ENCODE data around the gene PRRG4.
A peak's percentile ranks its signal among the peaks of the same experiment; 100 is the strongest.
"Not testable (repeated sequence)": the region's sequence is repeated elsewhere in the genome, so short reads cannot be mapped to it uniquely, and the experiment has no call there.

PRRG4 gene

GRCh38 chr11:32821517-32821916, 8.2 kb upstream of the PRRG4 start:
- peaks cover 7% of the 10 kb centered on the region for H3K4me1 ChIP-seq (ENCODE audit: insufficient read depth, low read length, poor library complexity, severe bottlenecking)
- H3K4me2 ChIP-seq (ENCODE audit: low read depth, low read length, poor library complexity, severe bottlenecking), result peak overlapping the region; percentile 35
- H3K4me3 ChIP-seq (ENCODE audit: low read length, poor library complexity, severe bottlenecking), result no peak overlapping the region

GRCh38 chr11:32821917-32822560, 7.7 kb upstream of the PRRG4 start:
- no peak for TF ChIP-seq EZH2phosphoT487 (IDR thresholded peaks at IDR 0.05; ENCODE audit: borderline replicate concordance)
- TF ChIP-seq, protein P1, sequence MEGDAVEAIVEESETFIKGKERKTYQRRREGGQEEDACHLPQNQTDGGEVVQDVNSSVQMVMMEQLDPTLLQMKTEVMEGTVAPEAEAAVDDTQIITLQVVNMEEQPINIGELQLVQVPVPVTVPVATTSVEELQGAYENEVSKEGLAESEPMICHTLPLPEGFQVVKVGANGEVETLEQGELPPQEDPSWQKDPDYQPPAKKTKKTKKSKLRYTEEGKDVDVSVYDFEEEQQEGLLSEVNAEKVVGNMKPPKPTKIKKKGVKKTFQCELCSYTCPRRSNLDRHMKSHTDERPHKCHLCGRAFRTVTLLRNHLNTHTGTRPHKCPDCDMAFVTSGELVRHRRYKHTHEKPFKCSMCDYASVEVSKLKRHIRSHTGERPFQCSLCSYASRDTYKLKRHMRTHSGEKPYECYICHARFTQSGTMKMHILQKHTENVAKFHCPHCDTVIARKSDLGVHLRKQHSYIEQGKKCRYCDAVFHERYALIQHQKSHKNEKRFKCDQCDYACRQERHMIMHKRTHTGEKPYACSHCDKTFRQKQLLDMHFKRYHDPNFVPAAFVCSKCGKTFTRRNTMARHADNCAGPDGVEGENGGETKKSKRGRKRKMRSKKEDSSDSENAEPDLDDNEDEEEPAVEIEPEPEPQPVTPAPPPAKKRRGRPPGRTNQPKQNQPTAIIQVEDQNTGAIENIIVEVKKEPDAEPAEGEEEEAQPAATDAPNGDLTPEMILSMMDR (conservative IDR thresholded peaks at IDR 0.05; ENCODE audit: low read length), result no peak
- Histone ChIP-seq H4K20me1 (ENCODE audit: insufficient read depth, low read length, poor library complexity, severe bottlenecking) (no peaks in the 10 kb centered on the region), H3K36me3 (ENCODE audit: insufficient read depth, low read length) (no peaks in the 10 kb centered on the region), H3K79me2 (ENCODE audit: insufficient read depth, low read length) (no peaks in the 10 kb centered on the region), H3F3A (ENCODE audit: low read depth) (no peaks in the 10 kb centered on the region), H3K27me3 (ENCODE audit: insufficient read depth, low read length, poor library complexity, severe bottlenecking) (no peaks in the 10 kb centered on the region), H3K4me2 (ENCODE audit: low read depth, low read length, poor library complexity, severe bottlenecking) (peak overlapping the region; percentile 35), H3K9me3 (ENCODE audit: insufficient read depth, low read depth, low read length) (no peaks in the 10 kb centered on the region), H3K4me3 (ENCODE audit: low read length, poor library complexity, severe bottlenecking) (no peak overlapping the region), H3K9ac (ENCODE audit: low read depth, low read length, poor library complexity, severe bottlenecking) (no peak overlapping the region), H2AFZ (ENCODE audit: low read length) (0 out of 2 replicates have a peak overlapping the region, but pooled peaks have one; percentile 59), H3K9me2 (replicated peaks; ENCODE audit: low read depth, low read length) (no peaks in the 10 kb centered on the region), H3K4me1 (ENCODE audit: insufficient read depth, low read length, poor library complexity, severe bottlenecking) (peaks cover 7% of the 10 kb centered on the region)

More at GRCh38 chr11:32821517-32821916, 8.2 kb upstream of the PRRG4 start:
- Histone ChIP-seq H3F3A (ENCODE audit: low read depth) (no peaks in the 10 kb centered on the region), H2AFZ (ENCODE audit: low read length) (0 out of 2 replicates have a peak overlapping the region, but pooled peaks have one; percentile 59), H4K20me1 (ENCODE audit: insufficient read depth, low read length, poor library complexity, severe bottlenecking) (no peaks in the 10 kb centered on the region), H3K27me3 (ENCODE audit: insufficient read depth, low read length, poor library complexity, severe bottlenecking) (no peaks in the 10 kb centered on the region), H3K9me2 (replicated peaks; ENCODE audit: low read depth, low read length) (no peaks in the 10 kb centered on the region), H3K9me3 (ENCODE audit: insufficient read depth, low read depth, low read length) (no peaks in the 10 kb centered on the region), H3K36me3 (ENCODE audit: insufficient read depth, low read length) (no peaks in the 10 kb centered on the region), H3K79me2 (ENCODE audit: insufficient read depth, low read length) (no peaks in the 10 kb centered on the region), H3K9ac (ENCODE audit: low read depth, low read length, poor library complexity, severe bottlenecking) (no peak overlapping the region)
- TF ChIP-seq, protein P1 (conservative IDR thresholded peaks at IDR 0.05; ENCODE audit: low read length), result no peak
- no peak for TF ChIP-seq EZH2phosphoT487 (IDR thresholded peaks at IDR 0.05; ENCODE audit: borderline replicate concordance)

GRCh38 chr11:32823617-32824016, 6.1 kb upstream of the PRRG4 start:
- H4K20me1 ChIP-seq (ENCODE audit: insufficient read depth, low read length, poor library complexity, severe bottlenecking); H3K4me2 ChIP-seq (ENCODE audit: low read depth, low read length, poor library complexity, severe bottlenecking): not testable (repeated sequence)

GRCh38 chr11:32826113-32826512, 3.6 kb upstream of the PRRG4 start:
- Histone ChIP-seq H3K4me2 (ENCODE audit: low read depth, low read length, poor library complexity, severe bottlenecking) (no peak overlapping the region), H3F3A (ENCODE audit: low read depth) (no peaks in the 10 kb centered on the region), H3K9me3 (ENCODE audit: insufficient read depth, low read depth, low read length) (no peaks in the 10 kb centered on the region), H3K79me2 (ENCODE audit: insufficient read depth, low read length) (no peaks in the 10 kb centered on the region), H3K4me1 (ENCODE audit: insufficient read depth, low read length, poor library complexity, severe bottlenecking) (peaks cover 11% of the 10 kb centered on the region), H3K36me3 (ENCODE audit: insufficient read depth, low read length) (no peaks in the 10 kb centered on the region), H2AFZ (ENCODE audit: low read length) (no peak overlapping the region), H3K9ac (ENCODE audit: low read depth, low read length, poor library complexity, severe bottlenecking) (no peak overlapping the region), H3K27me3 (ENCODE audit: insufficient read depth, low read length, poor library complexity, severe bottlenecking) (no peaks in the 10 kb centered on the region), H3K9me2 (replicated peaks; ENCODE audit: low read depth, low read length) (no peaks in the 10 kb centered on the region), H4K20me1 (ENCODE audit: insufficient read depth, low read length, poor library complexity, severe bottlenecking) (no peaks in the 10 kb centered on the region), H3K4me3 (ENCODE audit: low read length, poor library complexity, severe bottlenecking) (no peak overlapping the region)
- TF ChIP-seq, protein P1 (conservative IDR thresholded peaks at IDR 0.05; ENCODE audit: low read length), result no peak
- no peak for TF ChIP-seq EZH2phosphoT487 (IDR thresholded peaks at IDR 0.05; ENCODE audit: borderline replicate concordance)

More at GRCh38 chr11:32823617-32824016, 6.1 kb upstream of the PRRG4 start:
- not testable (repeated sequence) for H3F3A ChIP-seq (ENCODE audit: low read depth); H2AFZ ChIP-seq (ENCODE audit: low read length); H3K9me3 ChIP-seq (ENCODE audit: insufficient read depth, low read depth, low read length); H3K9me2 ChIP-seq (replicated peaks; ENCODE audit: low read depth, low read length); H3K79me2 ChIP-seq (ENCODE audit: insufficient read depth, low read length); H3K27me3 ChIP-seq (ENCODE audit: insufficient read depth, low read length, poor library complexity, severe bottlenecking); H3K4me1 ChIP-seq (ENCODE audit: insufficient read depth, low read length, poor library complexity, severe bottlenecking); H3K9ac ChIP-seq (ENCODE audit: low read depth, low read length, poor library complexity, severe bottlenecking); H3K4me3 ChIP-seq (ENCODE audit: low read length, poor library complexity, severe bottlenecking); H3K36me3 ChIP-seq (ENCODE audit: insufficient read depth, low read length)
